ENCODE results near the gene MESP2.
A peak's percentile ranks its signal among the peaks of the same experiment; 100 is the strongest.

MESP2 gene

GRCh38 chr15:89822611-89822950, 46.4 kb downstream of the MESP2 start:
- no peaks in the 10 kb centered on the region for H3K36me3 ChIP-seq (replicated peaks in 1 of 2; ENCODE audit: control insufficient read depth in 2 of 2, insufficient read depth in 2 of 2, low read length in 2 of 2)
- H2AK5ac ChIP-seq (ENCODE audit: low read depth, low read length) = peak overlapping the region; percentile 56
- H3K27me3 ChIP-seq (ENCODE audit: control insufficient read depth in 3 of 3, insufficient read depth in 3 of 3, low read depth in 1 of 3, low read length in 3 of 3) = peaks cover 0 to 17% (median 0%) of the 10 kb centered on the region in 3 experiments
- H3K4ac ChIP-seq (ENCODE audit: low read length) = peak overlapping the region; percentile 37
- no peak overlapping the region for H2BK120ac ChIP-seq (ENCODE audit: low read depth, low read length)
- H2AFZ ChIP-seq (ENCODE audit: low read length) = no peak overlapping the region
- H3K9ac ChIP-seq (ENCODE audit: low read depth, low read length, poor library complexity) = no peak overlapping the region
- H3K9me3 ChIP-seq (replicated peaks in 1 of 2; ENCODE audit: control insufficient read depth in 2 of 2, insufficient read depth in 1 of 2, low read depth in 1 of 2, low read length in 2 of 2) = no peaks in the 10 kb centered on the region
- peak overlapping the region; percentile 11 for H3K18ac ChIP-seq (ENCODE audit: low read length)
- H2BK15ac ChIP-seq (ENCODE audit: low read length) = peak overlapping the region; percentile 49
- H2BK5ac ChIP-seq (ENCODE audit: low read length) = peak overlapping the region; percentile 87
- no peak for DNase-seq (ENCODE audit: low spot score)
- no peak overlapping the region for H3K14ac ChIP-seq (ENCODE audit: low read length)
- no peak overlapping the region for H3K4me3 ChIP-seq (ENCODE audit: low read length in 2 of 2)
- peak overlapping the region; percentile 22 for H2BK12ac ChIP-seq (ENCODE audit: low read length)
- no peaks in the 10 kb centered on the region for H3K79me1 ChIP-seq (ENCODE audit: low read depth, low read length)
- H3K23ac ChIP-seq (ENCODE audit: low read depth, low read length, poor library complexity) = peak overlapping the region; percentile 65
- peak overlapping the region; percentile 17 for H4K8ac ChIP-seq (ENCODE audit: low read depth, low read length)
- no CpG with 5 or more reads among the region's 5 CpGs for WGBS, 2 donors (ENCODE audit: extremely low coverage in 2 of 2, insufficient read length in 2 of 2, insufficient replicate concordance in 1 of 2)
- H3K4me1 ChIP-seq (ENCODE audit: control insufficient read depth in 2 of 2, insufficient read depth in 1 of 2, low read depth in 1 of 2, low read length in 2 of 2) = no peaks in the 10 kb centered on the region
- H3K27ac ChIP-seq (replicated peaks; ENCODE audit: low read length) = no peak overlapping the region
- no peak overlapping the region for H4K91ac ChIP-seq (ENCODE audit: low read depth, low read length, poor library complexity)
- H3K4me2 ChIP-seq (ENCODE audit: insufficient read depth, low read length, poor library complexity, severe bottlenecking) = no peak overlapping the region

- Histone ChIP-seq H3K9ac (ENCODE audit: low read depth, low read length, poor library complexity) (no peak overlapping the region), H3K79me1 (ENCODE audit: low read depth, low read length) (no peaks in the 10 kb centered on the region), H2BK120ac (ENCODE audit: low read depth, low read length) (no peak overlapping the region), H3K9me3 (replicated peaks in 1 of 2; ENCODE audit: control insufficient read depth in 2 of 2, insufficient read depth in 1 of 2, low read depth in 1 of 2, low read length in 2 of 2) (no peaks in the 10 kb centered on the region), H4K8ac (ENCODE audit: low read depth, low read length) (no peak overlapping the region), H3K4me1 (ENCODE audit: control insufficient read depth in 2 of 2, insufficient read depth in 1 of 2, low read depth in 1 of 2, low read length in 2 of 2) (peaks cover under 1 to 3% of the 10 kb centered on the region in 2 donors), H3K18ac (ENCODE audit: low read length) (peak overlapping the region; percentile 64), H2AK5ac (ENCODE audit: low read depth, low read length) (no peak overlapping the region), H3K23ac (ENCODE audit: low read depth, low read length, poor library complexity) (no peak overlapping the region), H4K91ac (ENCODE audit: low read depth, low read length, poor library complexity) (no peak overlapping the region), H3K27me3 (ENCODE audit: control insufficient read depth in 3 of 3, insufficient read depth in 3 of 3, low read depth in 1 of 3, low read length in 3 of 3) (peaks cover 0 to 14% (median 0%) of the 10 kb centered on the region in 3 experiments), H3K14ac (ENCODE audit: low read length) (no peak overlapping the region), H3K36me3 (replicated peaks in 1 of 2; ENCODE audit: control insufficient read depth in 2 of 2, insufficient read depth in 2 of 2, low read length in 2 of 2) (no peaks in the 10 kb centered on the region), H2BK5ac (ENCODE audit: low read length) (no peak overlapping the region), H2BK12ac (ENCODE audit: low read length) (no peak overlapping the region), H3K4me2 (ENCODE audit: insufficient read depth, low read length, poor library complexity, severe bottlenecking) (no peak overlapping the region), H3K4ac (ENCODE audit: low read length) (no peak overlapping the region), H3K4me3 (ENCODE audit: low read length in 2 of 2) (no peak overlapping the region), H2BK15ac (ENCODE audit: low read length) (no peak overlapping the region), H2AFZ (ENCODE audit: low read length) (no peak overlapping the region), H3K27ac (replicated peaks; ENCODE audit: low read length) (no peak overlapping the region)
- DNase-seq (ENCODE audit: low spot score) = no peak
- no CpG with 5 or more reads among the region's 7 CpGs for WGBS, 2 donors (ENCODE audit: extremely low coverage in 2 of 2, insufficient read length in 2 of 2, insufficient replicate concordance in 1 of 2)
These were observed 47.0 kb downstream of the MESP2 start for GRCh38 chr15:89822951-89823711.

DNA sequence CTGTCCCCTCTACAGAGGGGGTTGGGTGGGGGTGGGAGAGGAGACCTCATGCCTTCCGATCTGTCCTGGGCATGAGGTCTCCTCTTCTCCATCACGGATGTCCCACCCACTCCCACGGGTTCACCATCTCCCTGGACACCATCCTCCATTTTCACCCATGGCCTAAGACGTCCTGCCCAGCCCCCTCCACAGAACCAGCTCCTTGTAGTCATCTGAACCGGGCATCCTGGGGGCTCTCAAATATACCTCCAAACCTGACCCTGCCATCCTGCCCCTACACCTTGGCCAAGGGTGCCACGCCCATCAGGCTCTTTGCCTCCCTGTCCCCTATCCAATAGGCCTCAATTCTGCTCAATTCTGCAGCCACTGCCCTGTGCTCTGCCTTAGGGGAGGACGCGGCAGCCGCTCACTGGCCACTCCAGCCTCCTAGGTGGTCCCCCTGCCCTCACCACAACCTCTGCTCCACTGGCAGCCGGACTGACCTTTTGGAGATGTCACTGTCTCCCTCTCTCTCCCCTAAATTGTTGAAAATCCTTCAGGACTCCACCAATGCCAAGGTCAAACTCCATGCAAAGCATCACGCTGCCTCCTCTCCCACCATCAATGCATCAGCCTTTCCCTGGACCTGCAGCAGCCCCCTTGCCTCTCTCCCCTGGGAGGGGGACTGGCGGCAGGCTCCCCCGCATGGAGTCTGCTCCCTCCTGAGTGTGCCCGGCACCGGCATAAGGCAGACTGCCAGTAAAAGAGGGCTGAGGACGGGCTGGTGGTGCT, 47.9 kb downstream of the MESP2 start:
- Histone ChIP-seq H3K9ac (ENCODE audit: low read depth, low read length, poor library complexity) (no peak overlapping the region), H2AFZ (ENCODE audit: low read length) (no peak overlapping the region), H3K4me3 (ENCODE audit: low read length in 2 of 2) (no peak overlapping the region), H2BK15ac (ENCODE audit: low read length) (no peak overlapping the region), H3K9me3 (replicated peaks in 1 of 2; ENCODE audit: control insufficient read depth in 2 of 2, insufficient read depth in 1 of 2, low read depth in 1 of 2, low read length in 2 of 2) (no peaks in the 10 kb centered on the region), H4K8ac (ENCODE audit: low read depth, low read length) (no peak overlapping the region), H3K18ac (ENCODE audit: low read length) (no peak overlapping the region), H3K4me2 (ENCODE audit: insufficient read depth, low read length, poor library complexity, severe bottlenecking) (no peak overlapping the region), H2BK5ac (ENCODE audit: low read length) (no peak overlapping the region), H2BK120ac (ENCODE audit: low read depth, low read length) (no peak overlapping the region), H3K14ac (ENCODE audit: low read length) (peak overlapping the region; percentile 63), H3K23ac (ENCODE audit: low read depth, low read length, poor library complexity) (peak overlapping the region; percentile 75), H3K27me3 (ENCODE audit: control insufficient read depth in 3 of 3, insufficient read depth in 3 of 3, low read depth in 1 of 3, low read length in 3 of 3) (peaks cover 0 to 12% (median 0%) of the 10 kb centered on the region in 3 experiments), H3K4ac (ENCODE audit: low read length) (no peak overlapping the region), H3K27ac (replicated peaks; ENCODE audit: low read length) (no peak overlapping the region), H2AK5ac (ENCODE audit: low read depth, low read length) (no peak overlapping the region), H3K79me1 (ENCODE audit: low read depth, low read length) (no peaks in the 10 kb centered on the region), H3K36me3 (replicated peaks in 1 of 2; ENCODE audit: control insufficient read depth in 2 of 2, insufficient read depth in 2 of 2, low read length in 2 of 2) (no peaks in the 10 kb centered on the region), H2BK12ac (ENCODE audit: low read length) (no peak overlapping the region), H4K91ac (ENCODE audit: low read depth, low read length, poor library complexity) (no peak overlapping the region), H3K4me1 (ENCODE audit: control insufficient read depth in 2 of 2, insufficient read depth in 1 of 2, low read depth in 1 of 2, low read length in 2 of 2) (peaks cover 10 to 12% of the 10 kb centered on the region in 2 donors)
- no peak for DNase-seq (ENCODE audit: low spot score)
- WGBS, 2 donors (ENCODE audit: extremely low coverage in 2 of 2, insufficient read length in 2 of 2, insufficient replicate concordance in 1 of 2) = no CpG with 5 or more reads among the region's 16 CpGs

- H2BK12ac ChIP-seq (ENCODE audit: low read length) = no peak overlapping the region
- H2BK120ac ChIP-seq (ENCODE audit: low read depth, low read length) = no peak overlapping the region
- no peak overlapping the region for H3K4ac ChIP-seq (ENCODE audit: low read length)
- WGBS, 2 donors (ENCODE audit: extremely low coverage in 2 of 2, insufficient read length in 2 of 2, insufficient replicate concordance in 1 of 2) = no CpG with 5 or more reads among the region's 7 CpGs
- no peak overlapping the region for H2BK15ac ChIP-seq (ENCODE audit: low read length)
- DNase-seq (ENCODE audit: low spot score) = no peak
- H3K9me3 ChIP-seq (replicated peaks in 1 of 2; ENCODE audit: control insufficient read depth in 2 of 2, insufficient read depth in 1 of 2, low read depth in 1 of 2, low read length in 2 of 2) = no peaks in the 10 kb centered on the region
- H3K18ac ChIP-seq (ENCODE audit: low read length) = no peak overlapping the region
- H3K4me3 ChIP-seq (ENCODE audit: low read length in 2 of 2) = no peak overlapping the region
- peaks cover 11 to 12% of the 10 kb centered on the region in 2 donors for H3K4me1 ChIP-seq (ENCODE audit: control insufficient read depth in 2 of 2, insufficient read depth in 1 of 2, low read depth in 1 of 2, low read length in 2 of 2)
- peaks cover 0 to 12% (median 0%) of the 10 kb centered on the region in 3 experiments for H3K27me3 ChIP-seq (ENCODE audit: control insufficient read depth in 3 of 3, insufficient read depth in 3 of 3, low read depth in 1 of 3, low read length in 3 of 3)
- H2BK5ac ChIP-seq (ENCODE audit: low read length) = no peak overlapping the region
- no peak overlapping the region for H3K14ac ChIP-seq (ENCODE audit: low read length)
- H2AFZ ChIP-seq (ENCODE audit: low read length) = no peak overlapping the region
- no peak overlapping the region for H2AK5ac ChIP-seq (ENCODE audit: low read depth, low read length)
- no peak overlapping the region for H4K8ac ChIP-seq (ENCODE audit: low read depth, low read length)
- H3K4me2 ChIP-seq (ENCODE audit: insufficient read depth, low read length, poor library complexity, severe bottlenecking) = no peak overlapping the region
- no peaks in the 10 kb centered on the region for H3K36me3 ChIP-seq (replicated peaks in 1 of 2; ENCODE audit: control insufficient read depth in 2 of 2, insufficient read depth in 2 of 2, low read length in 2 of 2)
- H4K91ac ChIP-seq (ENCODE audit: low read depth, low read length, poor library complexity) = no peak overlapping the region
- peak overlapping the region; percentile 75 for H3K23ac ChIP-seq (ENCODE audit: low read depth, low read length, poor library complexity)
- H3K27ac ChIP-seq (replicated peaks; ENCODE audit: low read length) = no peak overlapping the region
- no peaks in the 10 kb centered on the region for H3K79me1 ChIP-seq (ENCODE audit: low read depth, low read length)
- no peak overlapping the region for H3K9ac ChIP-seq (ENCODE audit: low read depth, low read length, poor library complexity)
These were observed 48.4 kb downstream of the MESP2 start for GRCh38 chr15:89824607-89824867.

Measured in neuronal stem cell (in vitro differentiated cells).